LNCaP clone FGC (cell line): Measurements from ENCODE around the gene WDR26.

Experiments used
- DNase-seq: peaks from one replicate; pipeline ENCODE4 v3.0.0-alpha.2; 2011; ENCODE audit warnings: low read depth
- H3K4me3 ChIP-seq: 2 replicates; pipeline ENCODE4 v1.5.1; 2011; ENCODE audit warnings: mild to moderate bottlenecking, low read depth, low read length, control low read depth
- CTCF ChIP-seq: IDR thresholded peaks from 2 replicates; pipeline ENCODE4 v1.5.1; 2012; ENCODE audit warnings: mild to moderate bottlenecking; ENCODE audit not compliant: control insufficient read depth, insufficient read depth; ENCODE audit errors: extremely low read depth

WDR26 gene

DNA sequence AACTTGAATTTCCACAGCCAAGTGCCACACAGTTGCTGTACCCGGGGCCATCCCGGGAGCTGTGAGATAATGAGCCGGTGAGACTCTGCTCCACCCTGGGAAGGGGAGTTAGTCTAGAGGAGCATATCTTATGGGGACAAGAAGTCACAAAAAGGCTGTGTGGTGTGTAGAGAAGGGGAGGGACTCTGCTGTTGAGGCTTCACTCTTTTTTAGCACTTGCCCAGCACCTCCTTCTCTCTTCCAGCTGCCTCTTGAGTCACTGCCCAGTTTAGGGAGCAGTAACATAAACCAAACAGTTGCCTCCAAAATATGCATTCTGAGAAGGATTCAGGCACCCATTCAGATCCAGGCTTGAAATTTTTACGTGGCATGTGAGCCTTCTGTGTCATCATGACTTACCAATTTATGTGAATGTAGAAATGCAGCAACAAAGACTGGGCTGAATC is 744 bp upstream of the WDR26 start:
- no peak for TF ChIP-seq CTCF
- DNase-seq = no peak

GRCh38 chr1:224433701-224434672 is 610 bp downstream of the WDR26 start:
- H3K4me3 ChIP-seq = peak overlapping the region; percentile 63
- no peak for DNase-seq

More for the DNA sequence above, 744 bp upstream of the WDR26 start:
- H3K4me3 ChIP-seq = peak overlapping the region; percentile 63

GRCh38 chr1:224433041-224433691 is 1.4 kb downstream of the WDR26 start:
- TF ChIP-seq CTCF = no peak
- peak overlapping the region; percentile 63 for H3K4me3 ChIP-seq
- no peak for DNase-seq

More at GRCh38 chr1:224433701-224434672, 610 bp downstream of the WDR26 start:
- no peak for TF ChIP-seq CTCF

- no peak for TF ChIP-seq CTCF
- no peak for DNase-seq
- H3K4me3 ChIP-seq = peak overlapping the region; percentile 63
Observed at GRCh38 chr1:224432672-224433040, 1.9 kb downstream of the WDR26 start.

GRCh38 chr1:224432146-224432545 is 2.5 kb downstream of the WDR26 start:
- no peak for TF ChIP-seq CTCF
- peak overlapping the region; percentile 63 for H3K4me3 ChIP-seq
- no peak for DNase-seq

GRCh38 chr1:224431726-224432125 is 2.9 kb downstream of the WDR26 start:
- DNase-seq = no peak
- no peak for TF ChIP-seq CTCF
- peak overlapping the region; percentile 63; the same call in 1 of the 2 replicates for H3K4me3 ChIP-seq
